CD8-positive, alpha-beta memory T cell (primary cell): ENCODE measurements around the gene CADM2. TPM values are rescaled to one million over a fixed set of nuclear protein-coding genes. Genes with fewer than 3 reads are reported as not detected.

Experiments used
- CTCF ChIA-PET: fragments of 350-600 bp; sonication (Branson Sonifier 250); formaldehyde crosslinking; loops from one replicate; lab custom pipeline; 2021; ENCODE audit warnings: antibody characterized with exemption; lab: Charles Lee
- POLR2A ChIA-PET: fragments of 350-600 bp; sonication (Branson Sonifier 250); formaldehyde crosslinking; loops from one replicate; lab custom pipeline; 2021; ENCODE audit warnings: antibody characterized with exemption; lab: Charles Lee
- DNase-seq, 5 donors: peaks; one replicate each; pipeline versions ENCODE4 v3.0.0 to v3.0.0-alpha.2; 2020 to 2022; ENCODE audit warnings: mixed read lengths in 1 of 5
- H3K27ac ChIP-seq: one replicate; pipeline ENCODE4 v1.7.0; 2013; ENCODE audit warnings: low read depth, mild to moderate bottlenecking, low read length, moderate library complexity
- H3K27me3 ChIP-seq: 2 replicates; pipeline ENCODE4 v1.7.0; 2013; ENCODE audit warnings: low read length, mild to moderate bottlenecking; ENCODE audit not compliant: insufficient read depth, poor library complexity, severe bottlenecking
- H3K36me3 ChIP-seq: 2 replicates; pipeline ENCODE4 v1.7.0; 2013; ENCODE audit warnings: mild to moderate bottlenecking, low read length, moderate library complexity; ENCODE audit not compliant: insufficient read depth
- H3K4me1 ChIP-seq: 2 replicates; pipeline ENCODE4 v1.7.0; 2013; ENCODE audit warnings: mild to moderate bottlenecking, low read length, moderate library complexity; ENCODE audit not compliant: insufficient read depth
- H3K4me3 ChIP-seq: 2 replicates; pipeline ENCODE4 v1.7.0; 2013; ENCODE audit warnings: mild to moderate bottlenecking, low read length
- H3K9me3 ChIP-seq: 2 replicates; pipeline ENCODE4 v1.7.0; 2013; ENCODE audit warnings: mild to moderate bottlenecking, low read length
- H3K27ac Mint-ChIP-seq, 8 donors: one replicate each; pipeline ENCODE4 v1.8.0; 2020 to 2021; ENCODE audit warnings: mixed read lengths in 8 of 8, mild to moderate bottlenecking in 6 of 8, inconsistent platforms in 3 of 8, moderate library complexity in 3 of 8
- H3K27me3 Mint-ChIP-seq, 2 donors: one replicate each; pipeline ENCODE4 v1.8.0; 2020 to 2021; ENCODE audit warnings: mixed read lengths in 2 of 2, mild to moderate bottlenecking in 1 of 2, moderate library complexity in 1 of 2
- H3K36me3 Mint-ChIP-seq, 3 donors: one replicate each; pipeline ENCODE4 v1.8.0; 2020 to 2021; ENCODE audit warnings: mixed read lengths in 3 of 3, inconsistent platforms in 1 of 3, mild to moderate bottlenecking in 1 of 3
- H3K4me1 Mint-ChIP-seq, 3 donors: one replicate each; pipeline ENCODE4 v1.8.0; 2020 to 2021; ENCODE audit warnings: mixed read lengths in 3 of 3, inconsistent platforms in 1 of 3, mild to moderate bottlenecking in 1 of 3
- H3K4me3 Mint-ChIP-seq, 7 donors: one replicate each; pipeline ENCODE4 v1.8.0; 2020 to 2021; ENCODE audit warnings: mixed read lengths in 7 of 7, mild to moderate bottlenecking in 6 of 7, moderate library complexity in 4 of 7, inconsistent platforms in 2 of 7
- H3K9me3 Mint-ChIP-seq, 5 donors: one replicate each; pipeline ENCODE4 v1.8.0; 2020 to 2022; ENCODE audit warnings: mixed read lengths in 5 of 5, mild to moderate bottlenecking in 3 of 5, moderate library complexity in 2 of 5, inconsistent platforms in 1 of 5
- polyA plus RNA-seq: library from polyadenylated mRNA; unstranded; fragments of 300-500 nt; fragmentation: Illumina TruSeq; gene quantifications from one replicate; pipeline ENCODE4 v1.2.3, GENCODE V29; 2021
- total RNA-seq, 2 experiments: library from RNA; stranded (reverse); gene quantifications; one replicate each; pipeline ENCODE4 v1.2.3, GENCODE V29; 2021

Gene CADM2
- total and polyA plus RNA-seq, 3 experiments from 2014 or later, result 0.22 to 0.27 TPM; not detected in 1

- no peak for DNase-seq
- POLR2A ChIA-PET, result no interaction called here
- Mint-ChIP-seq H3K4me3 (peak overlapping the region in 3 of 7 donors; percentile 22 to 34 (median 23)), H3K4me1 (peaks cover 5 to 20% (median 6%) of the 10 kb centered on the region in 3 donors), H3K27ac (no peak overlapping the region), H3K27me3 (peaks cover 23 to 27% of the 10 kb centered on the region in 2 donors), H3K9me3 (peaks cover 5 to 25% (median 14%) of the 10 kb centered on the region in 5 donors), H3K36me3 (peaks cover 0 to 1% (median 0%) of the 10 kb centered on the region in 3 donors)
- Histone ChIP-seq H3K9me3 (no peaks in the 10 kb centered on the region), H3K27ac (no peak overlapping the region), H3K36me3 (no peaks in the 10 kb centered on the region), H3K4me3 (no peak overlapping the region), H3K27me3 (no peaks in the 10 kb centered on the region), H3K4me1 (peaks cover 4% of the 10 kb centered on the region)
- CTCF ChIA-PET, result no interaction called here
Measured at GRCh38 chr3:84960581-84960980, 1.8 kb downstream of the CADM2 start.

GRCh38 chr3:84961011-84961410 is 2.2 kb downstream of the CADM2 start:
- Histone ChIP-seq H3K36me3 (no peaks in the 10 kb centered on the region), H3K4me1 (peaks cover 4% of the 10 kb centered on the region), H3K4me3 (no peak overlapping the region), H3K27ac (no peak overlapping the region), H3K9me3 (no peaks in the 10 kb centered on the region), H3K27me3 (no peaks in the 10 kb centered on the region)
- Mint-ChIP-seq H3K27ac (no peak overlapping the region), H3K9me3 (peaks cover 5 to 25% (median 18%) of the 10 kb centered on the region in 5 donors), H3K27me3 (peaks cover 23 to 27% of the 10 kb centered on the region in 2 donors), H3K4me1 (peaks cover 5 to 20% (median 6%) of the 10 kb centered on the region in 3 donors), H3K36me3 (peaks cover 0 to 1% (median 0%) of the 10 kb centered on the region in 3 donors), H3K4me3 (peak overlapping the region in 1 of 7 donors; percentile 22)
- no peak for DNase-seq
- ChIA-PET CTCF (no interaction called here), POLR2A (no interaction called here)

GRCh38 chr3:84961521-84962255 is 2.9 kb downstream of the CADM2 start:
- H3K36me3 ChIP-seq, result no peaks in the 10 kb centered on the region
- H3K27ac ChIP-seq, result no peak overlapping the region
- no peaks in the 10 kb centered on the region for H3K9me3 ChIP-seq
- Mint-ChIP-seq H3K27ac (no peak overlapping the region), H3K4me1 (peaks cover 5 to 20% (median 6%) of the 10 kb centered on the region in 3 donors), H3K9me3 (peaks cover 5 to 25% (median 18%) of the 10 kb centered on the region in 5 donors), H3K27me3 (peaks cover 23 to 27% of the 10 kb centered on the region in 2 donors), H3K36me3 (peaks cover 0 to 1% (median 0%) of the 10 kb centered on the region in 3 donors), H3K4me3 (no peak overlapping the region)
- no peaks in the 10 kb centered on the region for H3K27me3 ChIP-seq
- H3K4me3 ChIP-seq, result no peak overlapping the region
- CTCF ChIA-PET, result no interaction called here
- POLR2A ChIA-PET, result no interaction called here
- H3K4me1 ChIP-seq, result peaks cover 4% of the 10 kb centered on the region
- no peak for DNase-seq

GRCh38 chr3:84962415-84962814 is 3.6 kb downstream of the CADM2 start:
- DNase-seq, result no peak
- Histone ChIP-seq H3K36me3 (no peaks in the 10 kb centered on the region), H3K27ac (no peak overlapping the region), H3K9me3 (no peaks in the 10 kb centered on the region), H3K27me3 (no peaks in the 10 kb centered on the region), H3K4me3 (no peak overlapping the region), H3K4me1 (peaks cover 4% of the 10 kb centered on the region)
- ChIA-PET POLR2A (no interaction called here), CTCF (no interaction called here)
- H3K27me3 Mint-ChIP-seq, result peaks cover 23 to 27% of the 10 kb centered on the region in 2 donors
- no peak overlapping the region for H3K4me3 Mint-ChIP-seq
- H3K27ac Mint-ChIP-seq, result no peak overlapping the region
- peaks cover 5 to 20% (median 6%) of the 10 kb centered on the region in 3 donors for H3K4me1 Mint-ChIP-seq
- peaks cover 0 to 1% (median 0%) of the 10 kb centered on the region in 3 donors for H3K36me3 Mint-ChIP-seq
- peaks cover 5 to 21% (median 18%) of the 10 kb centered on the region in 5 donors for H3K9me3 Mint-ChIP-seq

GRCh38 chr3:84963137-84963536 is 4.3 kb downstream of the CADM2 start:
- H3K27ac ChIP-seq, result no peak overlapping the region
- H3K27ac Mint-ChIP-seq, result no peak overlapping the region
- no peaks in the 10 kb centered on the region for H3K36me3 ChIP-seq
- peaks cover 0 to 1% (median 0%) of the 10 kb centered on the region in 3 donors for H3K36me3 Mint-ChIP-seq
- DNase-seq, result no peak
- H3K4me3 Mint-ChIP-seq, result no peak overlapping the region
- ChIA-PET CTCF (no interaction called here), POLR2A (no interaction called here)
- no peaks in the 10 kb centered on the region for H3K27me3 ChIP-seq
- H3K9me3 ChIP-seq, result no peaks in the 10 kb centered on the region
- no peak overlapping the region for H3K4me3 ChIP-seq
- H3K4me1 Mint-ChIP-seq, result peaks cover 4 to 16% (median 6%) of the 10 kb centered on the region in 3 donors
- peaks cover 5 to 18% (median 18%) of the 10 kb centered on the region in 5 donors for H3K9me3 Mint-ChIP-seq
- peaks cover 23 to 27% of the 10 kb centered on the region in 2 donors for H3K27me3 Mint-ChIP-seq
- peaks cover 4% of the 10 kb centered on the region for H3K4me1 ChIP-seq

- no peak overlapping the region for H3K4me3 Mint-ChIP-seq
- peaks cover 0 to 5% (median 2%) of the 10 kb centered on the region in 3 donors for H3K4me1 Mint-ChIP-seq
- H3K27ac Mint-ChIP-seq, result no peak overlapping the region
- no peak overlapping the region for H3K4me3 ChIP-seq
- CTCF ChIA-PET, result interaction anchor here (0.6 kb wide), 1 partner anchor 60 kb away, joined by 3 read pairs; no protein-coding TSS in a partner anchor
- peaks cover 4 to 18% (median 16%) of the 10 kb centered on the region in 5 donors for H3K9me3 Mint-ChIP-seq
- POLR2A ChIA-PET, result no interaction called here
- H3K4me1 ChIP-seq, result no peaks in the 10 kb centered on the region
- H3K36me3 Mint-ChIP-seq, result peaks cover 0 to 1% (median 0%) of the 10 kb centered on the region in 3 donors
- H3K36me3 ChIP-seq, result no peaks in the 10 kb centered on the region
- H3K9me3 ChIP-seq, result no peaks in the 10 kb centered on the region
- H3K27ac ChIP-seq, result no peak overlapping the region
- H3K27me3 Mint-ChIP-seq, result peaks cover 14 to 19% of the 10 kb centered on the region in 2 donors
- no peak for DNase-seq
- H3K27me3 ChIP-seq, result no peaks in the 10 kb centered on the region
Measured at GRCh38 chr3:84965141-84965540, 6.4 kb downstream of the CADM2 start.

GRCh38 chr3:84967767-84968581 is 9.2 kb downstream of the CADM2 start:
- Histone ChIP-seq H3K36me3 (no peaks in the 10 kb centered on the region), H3K4me3 (no peak overlapping the region), H3K9me3 (no peaks in the 10 kb centered on the region), H3K27ac (no peak overlapping the region), H3K27me3 (no peaks in the 10 kb centered on the region), H3K4me1 (no peaks in the 10 kb centered on the region)
- no peak overlapping the region for H3K27ac Mint-ChIP-seq
- CTCF ChIA-PET, result interaction anchor here (1.0 kb wide), 1 partner anchor 9 kb away, joined by 3 read pairs; the partner anchor contains the start of gene CADM2
- H3K27me3 Mint-ChIP-seq, result no peaks in the 10 kb centered on the region
- POLR2A ChIA-PET, result no interaction called here
- H3K4me1 Mint-ChIP-seq, result no peaks in the 10 kb centered on the region
- H3K4me3 Mint-ChIP-seq, result no peak overlapping the region
- H3K9me3 Mint-ChIP-seq, result peaks cover 3 to 33% (median 7%) of the 10 kb centered on the region in 5 donors
- DNase-seq, result no peak
- H3K36me3 Mint-ChIP-seq, result no peaks in the 10 kb centered on the region
